HG03520 (cell line): ENCODE results near the gene IWS1.
"Not testable (repeated sequence)": the region's sequence is repeated elsewhere in the genome, so short reads cannot be mapped to it uniquely, and the experiment has no call there.

Experiments
- ATAC-seq: cut with Tn5 transposase; IDR thresholded peaks from one replicate; pipeline ENCODE4 v1.9.1; 2021; ENCODE audit warnings: mild to moderate bottlenecking, moderate library complexity; ENCODE audit not compliant: unreplicated experiment

Gene IWS1

GRCh38 chr2:127561371-127561770, 35.1 kb upstream of the IWS1 start:
- no peak for ATAC-seq

- no peak for ATAC-seq
Observed at GRCh38 chr2:127560931-127561280, 34.6 kb upstream of the IWS1 start.

GRCh38 chr2:127560201-127560930, 34.1 kb upstream of the IWS1 start:
- ATAC-seq, result no peak

- no peak for ATAC-seq
Observed at GRCh38 chr2:127559454-127559853, 33.2 kb upstream of the IWS1 start.

- ATAC-seq, result no peak
Observed at GRCh38 chr2:127558911-127559310, 32.6 kb upstream of the IWS1 start.

DNA sequence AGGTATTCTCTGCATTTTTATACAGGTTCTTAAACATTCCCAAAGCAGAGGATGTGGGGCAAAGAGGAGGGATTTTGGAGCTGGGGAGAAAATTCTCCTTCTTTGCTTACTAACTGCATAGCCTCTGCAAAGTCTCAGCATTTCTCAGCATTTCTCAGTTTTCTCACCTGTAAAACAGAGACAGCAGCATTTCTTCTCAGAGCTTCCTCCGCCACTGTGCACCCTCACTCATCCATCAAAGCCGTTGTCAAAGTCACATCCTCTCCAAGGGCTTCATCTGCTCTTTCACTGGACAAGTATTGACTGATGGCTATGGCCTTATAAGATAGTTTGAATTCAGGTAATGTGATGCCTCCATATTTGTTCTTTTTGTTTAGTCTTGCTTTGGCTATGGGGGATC, 26.6 kb upstream of the IWS1 start:
- no peak for ATAC-seq

DNA sequence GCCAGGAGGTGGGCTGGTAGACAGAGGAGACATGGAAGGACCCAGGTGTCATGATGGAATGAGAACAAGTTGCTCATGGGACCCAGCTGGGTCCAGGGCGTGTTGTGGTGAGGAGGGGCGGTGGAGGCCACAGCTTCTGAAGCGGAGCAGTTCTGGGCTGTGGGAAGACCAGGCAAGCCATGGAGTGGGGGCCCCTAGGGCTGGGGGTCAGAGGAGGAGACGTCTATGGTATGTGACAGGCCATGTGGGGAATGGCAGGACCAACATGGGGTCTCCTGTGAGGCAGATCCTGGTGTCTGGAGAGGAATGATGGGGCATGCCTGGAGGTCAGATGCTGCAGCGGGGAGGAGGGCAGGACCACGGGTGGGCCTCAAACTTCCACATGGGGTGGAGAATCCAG, 26.0 kb upstream of the IWS1 start:
- no peak for ATAC-seq

GRCh38 chr2:127551221-127551930, 25.1 kb upstream of the IWS1 start:
- ATAC-seq, result no peak

- ATAC-seq, result no peak
Observed at GRCh38 chr2:127546797-127547196, 20.5 kb upstream of the IWS1 start.

DNA sequence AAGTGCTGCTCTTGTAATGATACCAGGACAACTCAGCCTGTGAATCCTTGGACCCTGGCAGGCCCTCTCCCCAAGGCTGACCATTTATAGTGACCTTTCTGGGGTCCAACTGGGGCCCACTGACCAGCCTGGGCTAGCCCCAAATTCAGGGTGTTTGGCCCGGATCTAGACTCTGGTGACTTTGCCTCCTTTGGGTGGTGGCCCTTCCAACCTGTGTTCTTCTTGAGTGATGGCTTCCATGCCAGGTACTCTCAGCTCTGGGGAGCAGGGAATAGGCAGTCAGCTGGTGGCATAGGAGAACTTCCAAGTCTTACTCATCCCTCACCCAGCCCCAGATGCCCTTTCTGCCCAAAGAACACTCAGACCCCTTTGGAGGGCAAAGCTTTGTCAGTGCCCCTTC, 19.5 kb upstream of the IWS1 start:
- no peak for ATAC-seq

GRCh38 chr2:127545189-127545588, 18.9 kb upstream of the IWS1 start:
- no peak for ATAC-seq

DNA sequence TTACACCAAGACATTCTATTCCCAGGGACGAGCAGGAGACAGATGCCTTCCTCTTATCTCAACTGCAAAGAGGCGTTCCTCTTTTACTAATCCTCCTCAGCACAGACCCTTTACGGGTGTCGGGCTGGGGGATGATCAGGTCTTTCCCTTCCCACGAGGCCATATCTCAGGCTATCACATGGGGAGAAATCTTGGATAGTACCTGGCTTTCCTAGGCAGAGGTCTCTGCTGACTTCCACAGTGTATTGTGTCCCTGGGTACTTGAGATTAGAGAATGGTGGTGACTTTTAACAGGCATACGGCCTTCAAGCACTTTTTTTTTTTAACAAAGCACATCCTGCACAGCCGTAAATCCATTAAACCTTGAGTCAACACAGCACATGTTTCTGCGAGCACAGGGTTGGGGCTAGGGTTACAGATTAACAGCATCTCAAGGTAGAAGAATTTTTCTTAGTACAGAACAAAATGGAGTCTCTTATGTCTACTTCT, 16.8 kb upstream of the IWS1 start:
- ATAC-seq, result not testable (repeated sequence)

DNA sequence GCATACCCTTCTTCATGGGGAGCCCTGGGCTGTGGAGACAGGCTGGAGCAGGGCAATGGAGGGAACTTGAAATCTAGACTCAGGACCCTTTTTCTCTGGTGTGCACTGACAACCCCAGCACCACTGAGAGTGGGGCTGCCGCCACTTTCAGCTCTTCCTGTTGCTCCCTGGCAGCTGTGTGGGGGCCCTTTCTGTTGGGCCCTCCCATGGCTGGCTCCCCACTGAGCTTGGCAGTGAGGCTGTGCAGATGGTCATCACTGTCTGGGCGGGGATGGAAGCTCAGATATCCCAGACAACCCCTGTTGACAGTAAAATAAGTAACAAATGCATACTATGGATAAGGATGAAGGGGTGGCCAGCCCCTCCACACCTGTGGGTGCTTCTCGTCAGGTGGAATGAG, 15.9 kb upstream of the IWS1 start:
- no peak for ATAC-seq

- no peak for ATAC-seq
Observed at GRCh38 chr2:127541809-127542208, 15.5 kb upstream of the IWS1 start.

DNA sequence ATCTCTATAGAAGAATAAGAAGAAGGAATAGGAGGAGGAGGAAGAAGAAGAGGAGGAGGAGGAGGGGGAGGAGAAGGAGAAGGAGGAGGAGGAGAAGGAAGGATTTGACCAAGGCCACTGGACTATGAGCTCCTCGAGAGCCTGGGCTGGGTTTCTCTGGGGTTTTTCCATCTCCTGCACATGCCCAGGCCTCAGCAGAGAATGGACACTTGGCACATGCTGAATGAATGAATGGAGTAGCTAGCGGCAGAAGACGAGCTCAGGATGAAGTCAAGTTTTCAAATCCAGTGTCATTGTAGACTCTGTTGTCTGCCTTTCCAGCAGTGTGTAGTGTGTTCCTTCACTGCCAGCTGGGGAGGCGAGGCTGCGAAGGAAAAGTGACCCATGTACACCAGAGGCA, 11.4 kb upstream of the IWS1 start:
- ATAC-seq, result no peak

DNA sequence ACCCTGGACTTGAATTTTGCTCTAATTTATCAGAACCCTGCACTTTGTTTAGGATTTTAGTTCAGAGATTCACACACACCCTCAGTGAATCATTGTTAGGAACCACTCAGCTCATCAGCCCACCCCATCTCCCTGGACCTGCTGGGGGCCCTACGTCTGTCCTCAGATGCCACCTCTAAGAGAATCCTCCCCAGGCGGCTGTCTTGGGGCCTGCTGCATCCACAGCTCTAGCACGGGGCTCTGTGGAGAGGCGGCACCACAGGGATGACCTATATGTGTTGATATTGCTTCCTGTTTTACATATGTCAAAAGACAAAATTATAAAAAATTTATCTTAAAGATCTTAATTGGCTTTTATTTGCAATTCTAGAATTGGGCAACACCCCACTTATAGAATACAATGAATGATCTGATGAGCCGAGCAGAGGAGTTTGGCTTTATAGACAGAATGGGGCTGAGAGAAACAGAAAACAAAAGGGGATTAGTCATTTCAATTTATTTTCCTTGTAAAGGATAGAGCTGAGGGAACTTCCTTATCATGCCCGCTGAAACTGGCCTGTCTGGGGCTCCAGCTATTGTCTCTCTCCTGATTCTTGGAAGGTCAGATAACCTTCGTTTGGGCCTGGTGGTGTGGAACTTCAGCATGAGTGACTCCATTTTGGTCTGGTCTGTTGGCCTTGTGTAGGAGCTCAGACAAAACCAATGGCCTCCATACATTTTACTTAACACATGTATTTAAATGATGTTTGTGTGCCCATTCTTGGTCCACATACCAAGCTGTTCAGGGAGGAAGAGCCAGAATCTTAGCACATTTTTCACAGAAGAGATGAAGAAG, 10.6 kb upstream of the IWS1 start:
- ATAC-seq, result no peak

- no peak for ATAC-seq
Observed at GRCh38 chr2:127535918-127536317, 9.6 kb upstream of the IWS1 start.

- no peak for ATAC-seq
Observed at GRCh38 chr2:127535422-127535901, 9.2 kb upstream of the IWS1 start, which contains the start of gene MYO7B. Gene MYO7B, plus strand, starts transcription at chr2:127535683. Its CDS starts 24,040 bp downstream, at chr2:127559723.

GRCh38 chr2:127532296-127532695, 6.0 kb upstream of the IWS1 start:
- ATAC-seq, result no peak

DNA sequence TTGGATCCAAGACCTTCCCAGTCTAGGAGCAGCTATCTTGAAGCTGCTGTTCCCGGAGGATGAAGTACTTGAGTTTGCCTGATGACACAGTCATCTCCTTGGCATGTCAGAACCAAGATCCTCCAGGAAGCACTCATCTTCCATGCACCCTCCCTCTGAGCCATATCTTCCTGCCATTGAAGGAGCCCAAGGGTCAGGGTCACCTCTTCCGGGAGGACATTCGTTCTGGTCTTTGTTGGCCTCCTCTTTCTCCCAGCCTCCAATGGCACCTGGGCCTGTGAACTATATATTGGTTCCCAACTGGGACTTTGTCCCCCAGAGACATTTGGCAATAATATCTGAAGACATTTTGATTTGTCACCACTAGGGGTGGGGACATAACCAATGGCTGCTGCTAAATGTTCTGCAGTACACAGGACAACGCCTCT, 4.9 kb upstream of the IWS1 start:
- ATAC-seq, result no peak
